ENCODE results near the gene PAPLN. TPM values are rescaled to one million over a fixed set of nuclear protein-coding genes. Genes with fewer than 3 reads are reported as not detected.

The PAPLN gene
- polyA plus RNA-seq, 3 donors = 0.58 to 2.8 (median 0.73) TPM

- Mint-ChIP-seq H3K4me3 (no peak overlapping the region), H3K36me3 (peaks cover 72 to 95% of the 10 kb centered on the region in 2 donors), H3K9me3 (no peaks in the 10 kb centered on the region), H3K27me3 (ENCODE audit: low read depth in 3 of 3) (no peaks in the 10 kb centered on the region), H3K27ac (no peak overlapping the region), H3K4me1 (no peaks in the 10 kb centered on the region)
- no peaks in the 10 kb centered on the region for H3K4me1 ChIP-seq (ENCODE audit: control insufficient read depth in 1 of 2, insufficient read depth in 2 of 2, low read length in 2 of 2)
- no CpG with 5 or more reads among the region's 3 CpGs for WGBS (ENCODE audit: insufficient coverage)
- H3K9ac ChIP-seq (ENCODE audit: insufficient read depth, low read length, poor library complexity, severe bottlenecking) = no peak overlapping the region
- H3K4me3 ChIP-seq (replicated peaks in 1 of 3; ENCODE audit: low read depth in 2 of 3, low read length in 3 of 3) = no peak overlapping the region
- H4K20me1 ChIP-seq (ENCODE audit: insufficient read depth, low read length) = peaks cover 92% of the 10 kb centered on the region
- H3K36me3 ChIP-seq (replicated peaks in 1 of 2; ENCODE audit: control insufficient read depth in 1 of 2, insufficient read depth in 2 of 2, low read length in 2 of 2) = peaks cover 74 to 97% of the 10 kb centered on the region in 2 donors
- H3K9me3 ChIP-seq (replicated peaks in 1 of 2; ENCODE audit: control insufficient read depth in 1 of 2, insufficient read depth in 1 of 2, low read length in 2 of 2) = no peaks in the 10 kb centered on the region
- no peak for DNase-seq
- intact Hi-C loops (cut with micrococcal nuclease) = no loop called here
- no peak overlapping the region for H3K27ac ChIP-seq (ENCODE audit: low read depth in 1 of 2, low read length in 2 of 2)
- no peaks in the 10 kb centered on the region for H3K79me2 ChIP-seq (ENCODE audit: insufficient read depth, low read length)
- H3K27me3 ChIP-seq (ENCODE audit: control insufficient read depth in 2 of 2, insufficient read depth in 2 of 2, low read length in 2 of 2) = no peaks in the 10 kb centered on the region
- no peak overlapping the region for H2AFZ ChIP-seq (ENCODE audit: insufficient read depth, low read depth, low read length, poor library complexity, severe bottlenecking)
- no peak for TF ChIP-seq CTCF (IDR thresholded peaks at IDR 0.05)
- H3K4me2 ChIP-seq (replicated peaks; ENCODE audit: extremely low read depth, low read length, poor library complexity, severe bottlenecking) = no peak overlapping the region
These were observed 52.0 kb downstream of the PAPLN start for GRCh38 chr14:73289308-73289707.

GRCh38 chr14:73289729-73290128 is 52.4 kb downstream of the PAPLN start:
- no peak overlapping the region for H3K27ac ChIP-seq (ENCODE audit: low read depth in 1 of 2, low read length in 2 of 2)
- no peak overlapping the region for H3K9ac ChIP-seq (ENCODE audit: insufficient read depth, low read length, poor library complexity, severe bottlenecking)
- peaks cover 71 to 94% of the 10 kb centered on the region in 2 donors for H3K36me3 Mint-ChIP-seq
- peaks cover 94% of the 10 kb centered on the region for H4K20me1 ChIP-seq (ENCODE audit: insufficient read depth, low read length)
- no peak overlapping the region for H2AFZ ChIP-seq (ENCODE audit: insufficient read depth, low read depth, low read length, poor library complexity, severe bottlenecking)
- no peaks in the 10 kb centered on the region for H3K27me3 ChIP-seq (ENCODE audit: control insufficient read depth in 2 of 2, insufficient read depth in 2 of 2, low read length in 2 of 2)
- H3K4me3 Mint-ChIP-seq = no peak overlapping the region
- no peak overlapping the region for H3K4me3 ChIP-seq (replicated peaks in 1 of 3; ENCODE audit: low read depth in 2 of 3, low read length in 3 of 3)
- no peaks in the 10 kb centered on the region for H3K4me1 Mint-ChIP-seq
- H3K9me3 Mint-ChIP-seq = no peaks in the 10 kb centered on the region
- H3K27me3 Mint-ChIP-seq (ENCODE audit: low read depth in 3 of 3) = no peaks in the 10 kb centered on the region
- H3K9me3 ChIP-seq (replicated peaks in 1 of 2; ENCODE audit: control insufficient read depth in 1 of 2, insufficient read depth in 1 of 2, low read length in 2 of 2) = no peaks in the 10 kb centered on the region
- no peaks in the 10 kb centered on the region for H3K79me2 ChIP-seq (ENCODE audit: insufficient read depth, low read length)
- H3K27ac Mint-ChIP-seq = no peak overlapping the region
- 100% methylated on average over 1 of the region's 3 CpGs for WGBS (ENCODE audit: insufficient coverage)
- intact Hi-C loops (cut with micrococcal nuclease) = loop anchor here in 1 of 2 donors (10.0 kb wide), 1 partner anchor 345 kb away; no protein-coding TSS in a partner anchor
- no peak for DNase-seq
- no peak overlapping the region for H3K4me2 ChIP-seq (replicated peaks; ENCODE audit: extremely low read depth, low read length, poor library complexity, severe bottlenecking)
- H3K4me1 ChIP-seq (ENCODE audit: control insufficient read depth in 1 of 2, insufficient read depth in 2 of 2, low read length in 2 of 2) = no peaks in the 10 kb centered on the region
- peaks cover 72 to 96% of the 10 kb centered on the region in 2 donors for H3K36me3 ChIP-seq (replicated peaks in 1 of 2; ENCODE audit: control insufficient read depth in 1 of 2, insufficient read depth in 2 of 2, low read length in 2 of 2)
- no peak for TF ChIP-seq CTCF (IDR thresholded peaks at IDR 0.05)
